PC-3 (cell line): ENCODE data around the gene CYB5D1. TPM values are rescaled to one million over a fixed set of nuclear protein-coding genes. Genes with fewer than 3 reads are reported as not detected.

ENCODE experiments used
- ATAC-seq: fragments of 200-7000 bp; cut with Tn5 transposase; 2 replicates; pipeline ENCODE4 v1.9.1; 2020; ENCODE audit warnings: mild to moderate bottlenecking, moderate library complexity
- BruUV-seq: library from RNA; stranded (reverse); fragments of 400-500 nt; replicated peaks from 2 replicates; lab custom pipeline; 2021; lab: Mats Ljungman, UMichigan
- CTCF ChIA-PET: fragments of 300-600 bp; sonication (Branson Sonifier 250); formaldehyde crosslinking; loops from one replicate; lab custom pipeline; 2022; ENCODE audit warnings: antibody characterized with exemption; lab: Charles Lee
- POLR2A ChIA-PET: fragments of 300-600 bp; sonication (Branson Sonifier 250); formaldehyde crosslinking; loops from one replicate; lab custom pipeline; 2022; ENCODE audit warnings: antibody characterized with exemption; ENCODE audit not compliant: unreplicated experiment; lab: Charles Lee
- DNase-seq: peaks from one replicate; pipeline ENCODE4 v3.0.0-alpha.2; 2015
- H2AFZ ChIP-seq: fragments of 300-600 bp; sonication (generic); 2 replicates; pipeline ENCODE4 v1.6.0; 2016; ENCODE audit warnings: antibody characterized with exemption, low read length
- H3F3A ChIP-seq: fragments of 300-600 bp; sonication (generic); one replicate; pipeline ENCODE4 v1.6.0; 2017; ENCODE audit warnings: antibody characterized with exemption, low read length, control low read depth, mild to moderate bottlenecking; ENCODE audit not compliant: unreplicated experiment
- H3K27ac ChIP-seq: fragments of 300-600 bp; sonication (generic); 2 replicates; pipeline ENCODE4 v1.5.1; 2016; ENCODE audit warnings: mild to moderate bottlenecking, low read length
- H3K27me3 ChIP-seq: fragments of 300-600 bp; sonication (generic); 2 replicates; pipeline ENCODE4 v1.6.1; 2016; ENCODE audit warnings: low read length, mixed read lengths
- H3K36me3 ChIP-seq: fragments of 300-600 bp; sonication (generic); 2 replicates; pipeline ENCODE4 v1.6.1; 2016; ENCODE audit warnings: low read depth, mixed run types, low read length, mixed read lengths
- H3K4me1 ChIP-seq: fragments of 300-600 bp; sonication (generic); 2 replicates; pipeline ENCODE4 v1.5.1; 2016; ENCODE audit warnings: low read length; ENCODE audit not compliant: insufficient read depth
- H3K4me2 ChIP-seq: fragments of 300-600 bp; sonication (generic); 2 replicates; pipeline ENCODE4 v1.6.0; 2016; ENCODE audit warnings: low read length
- H3K4me3 ChIP-seq: fragments of 300-600 bp; sonication (generic); 2 replicates; pipeline ENCODE4 v1.5.1; 2016; ENCODE audit warnings: mild to moderate bottlenecking, low read length, mixed read lengths
- H3K79me2 ChIP-seq: fragments of 300-600 bp; sonication (generic); 2 replicates; pipeline ENCODE4 v1.6.1; 2017; ENCODE audit warnings: low read length, mixed read lengths
- H3K9ac ChIP-seq: fragments of 300-600 bp; sonication (generic); 2 replicates; pipeline ENCODE4 v1.6.0; 2016; ENCODE audit warnings: mild to moderate bottlenecking, low read length
- H3K9me2 ChIP-seq: fragments of 300-600 bp; sonication (generic); replicated peaks from 2 replicates; pipeline ENCODE4 v1.6.1; 2016; ENCODE audit warnings: mixed run types, low read length, mixed read lengths
- H3K9me3 ChIP-seq: fragments of 300-600 bp; sonication (generic); 2 replicates; pipeline ENCODE4 v1.6.1; 2016; ENCODE audit warnings: low read length, mixed read lengths
- H4K20me1 ChIP-seq: fragments of 300-600 bp; sonication (generic); 2 replicates; pipeline ENCODE4 v1.6.1; 2016; ENCODE audit warnings: low read length, mixed read lengths
- EZH2 ChIP-seq: fragments of 300-600 bp; sonication (generic); IDR thresholded peaks from one replicate; pipeline ENCODE4 v1.6.1; 2017; ENCODE audit warnings: antibody characterized with exemption, mild to moderate bottlenecking, low read length; ENCODE audit not compliant: unreplicated experiment
- EZH2phosphoT487 ChIP-seq: fragments of 300-600 bp; sonication (generic); IDR thresholded peaks from 2 replicates; pipeline ENCODE4 v1.6.1; 2018; ENCODE audit warnings: mild to moderate bottlenecking, antibody characterized with exemption, low read length, borderline replicate concordance
- intact Hi-C: fragments of 100-400 bp; cut with micrococcal nuclease; formaldehyde crosslinking; loops from 2 replicates; pipeline ENCODE4 v1.9.0; 2023
- total RNA-seq: library from RNA; depleted of rRNA; stranded (reverse); fragments of >200 nt; gene quantifications from 2 replicates; pipeline ENCODE4 v1.2.3, GENCODE V29; 2014
- TF ChIP-seq, protein P1 (sequence below): fragments of 300-600 bp; sonication (generic); conservative IDR thresholded peaks from 2 replicates; pipeline ENCODE4 v1.5.1; 2017; ENCODE audit warnings: antibody characterized with exemption, low read depth, mild to moderate bottlenecking, low read length

CYB5D1 gene
- total RNA-seq, 1 experiment from 2014 or later: 23.1 TPM

DNA sequence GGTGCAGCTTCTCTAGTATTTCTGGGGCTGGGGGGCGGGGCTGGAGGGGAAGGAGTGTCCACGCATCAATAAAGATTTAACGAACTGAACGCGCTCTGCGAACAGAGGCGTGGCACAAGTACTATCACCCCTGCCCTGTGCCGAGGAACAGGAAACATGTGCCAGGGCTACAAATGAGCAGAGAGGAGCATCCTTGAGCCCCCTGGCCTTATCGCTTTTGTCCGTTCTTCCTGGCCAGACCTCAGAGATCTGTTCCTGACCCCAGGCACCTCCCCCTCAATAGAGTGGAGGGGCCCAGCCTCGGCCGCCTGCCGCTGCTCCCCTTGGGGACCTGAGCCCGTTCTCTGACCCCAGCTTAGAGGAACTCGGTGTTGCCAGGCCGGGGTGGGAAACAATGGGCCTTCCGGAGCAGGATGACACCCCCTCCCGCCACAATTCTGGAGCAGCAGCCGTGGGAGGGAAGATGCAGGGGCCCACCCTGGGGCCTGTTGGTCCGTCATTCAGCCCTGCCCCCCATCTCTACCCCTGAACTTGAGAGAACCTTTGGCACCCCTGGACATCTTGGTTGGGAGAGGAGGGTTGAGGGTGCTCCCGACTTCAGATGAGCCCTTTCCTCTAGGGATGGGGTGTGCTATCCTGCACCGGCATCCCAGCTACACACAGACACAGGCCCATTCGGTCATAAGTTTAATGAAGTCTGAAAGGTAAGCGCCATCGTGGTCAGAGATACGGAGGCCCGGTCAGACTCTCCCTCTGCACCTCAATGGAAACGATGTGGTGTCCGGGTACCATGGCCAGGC lies 1.6 kb upstream of the CYB5D1 start:
- intact Hi-C loops: loop anchor here (2.0 kb wide), 2 partner anchors 13 to 21 kb away; partner anchors contain the start of gene KDM6B
- no peak overlapping the region for H2AFZ ChIP-seq

DNA sequence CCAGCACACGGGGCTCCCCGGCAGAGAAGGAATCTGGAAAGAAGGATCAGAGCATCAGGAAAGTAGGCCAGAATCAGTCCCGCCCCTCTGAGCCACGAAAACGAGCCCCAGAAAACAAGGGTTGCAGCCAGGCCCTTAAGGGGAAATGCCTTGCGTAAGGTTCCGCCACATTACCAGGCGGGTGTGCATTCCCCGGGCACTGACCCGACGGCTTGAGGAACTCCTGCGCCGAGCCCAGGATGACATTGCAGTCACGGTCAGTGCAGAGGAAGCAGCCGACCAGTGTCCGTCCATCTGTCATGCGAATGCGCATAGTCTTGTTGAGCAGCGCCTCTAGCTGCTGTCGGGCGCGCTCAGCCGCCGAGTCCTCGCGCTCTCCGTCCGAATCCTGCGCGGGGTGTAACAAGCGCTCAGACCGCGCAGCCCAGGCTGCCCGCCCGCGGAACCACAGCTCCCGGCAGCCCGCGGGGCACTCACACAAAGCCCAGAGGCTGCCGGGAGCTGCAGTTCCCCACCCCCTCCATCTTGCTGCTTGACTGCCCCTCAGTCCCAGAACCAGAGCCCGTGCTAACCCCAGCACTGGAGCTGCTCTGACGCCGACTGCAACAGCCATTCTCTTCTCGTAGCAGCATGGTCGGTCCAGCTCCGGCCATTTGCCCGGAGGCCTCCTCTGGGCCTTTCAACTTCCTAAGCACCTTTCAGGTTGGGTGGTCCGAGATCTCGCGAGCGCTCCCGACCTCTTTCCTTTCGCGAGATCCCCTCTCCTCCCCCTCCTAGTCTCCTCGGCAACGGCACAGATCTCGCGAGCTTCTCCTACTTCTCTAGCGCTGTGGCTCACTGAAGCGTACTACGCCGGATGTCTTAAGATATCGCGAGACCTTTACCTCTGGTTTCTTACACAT lies 741 bp upstream of the CYB5D1 start, which contains the start of gene NAA38:
NAA38 (minus strand) TSS at position 749 of the 902 bp plus-strand sequence; CDS start at position 653, 96 bp downstream.
- H3K9me2 ChIP-seq: no peaks in the 10 kb centered on the region
- DNase-seq (peak; percentile 97), ATAC-seq (peak; percentile 78)
- H3K4me3 ChIP-seq: peak within 1 kb of the TSS; percentile 90
- ChIA-PET POLR2A (interaction anchor here (0.6 kb wide), 1 partner anchor 211 kb away, joined by 4 read pairs; no protein-coding TSS in a partner anchor), CTCF (interaction anchor here (0.7 to 0.9 kb wide), 3 partner anchors 32 to 113 kb away, joined by 3 to 30 read pairs (median 3); no protein-coding TSS in a partner anchor)
- peak within 1 kb of the TSS; percentile 90 for H2AFZ ChIP-seq
- H3K27me3 ChIP-seq: no peaks in the 10 kb centered on the region
- peaks cover 8% of the 10 kb centered on the region; the same call in 1 of the 2 replicates for H3K36me3 ChIP-seq
- no peaks in the 10 kb centered on the region for H4K20me1 ChIP-seq
- H3F3A ChIP-seq: no peaks in the 10 kb centered on the region
- no peaks in the 10 kb centered on the region for H3K9me3 ChIP-seq
- peaks cover 17% of the 10 kb centered on the region for H3K4me1 ChIP-seq
- intact Hi-C loops: loop anchor here (2.0 kb wide), 2 partner anchors 14 to 22 kb away; partner anchors contain the start of gene KDM6B
- peak within 1 kb of the TSS; percentile 97 for H3K4me2 ChIP-seq
- peak within 1 kb of the TSS; percentile 88 for H3K27ac ChIP-seq
- no peak for TF ChIP-seq EZH2phosphoT487
- TF ChIP-seq EZH2: no peak
- TF ChIP-seq, protein P1, sequence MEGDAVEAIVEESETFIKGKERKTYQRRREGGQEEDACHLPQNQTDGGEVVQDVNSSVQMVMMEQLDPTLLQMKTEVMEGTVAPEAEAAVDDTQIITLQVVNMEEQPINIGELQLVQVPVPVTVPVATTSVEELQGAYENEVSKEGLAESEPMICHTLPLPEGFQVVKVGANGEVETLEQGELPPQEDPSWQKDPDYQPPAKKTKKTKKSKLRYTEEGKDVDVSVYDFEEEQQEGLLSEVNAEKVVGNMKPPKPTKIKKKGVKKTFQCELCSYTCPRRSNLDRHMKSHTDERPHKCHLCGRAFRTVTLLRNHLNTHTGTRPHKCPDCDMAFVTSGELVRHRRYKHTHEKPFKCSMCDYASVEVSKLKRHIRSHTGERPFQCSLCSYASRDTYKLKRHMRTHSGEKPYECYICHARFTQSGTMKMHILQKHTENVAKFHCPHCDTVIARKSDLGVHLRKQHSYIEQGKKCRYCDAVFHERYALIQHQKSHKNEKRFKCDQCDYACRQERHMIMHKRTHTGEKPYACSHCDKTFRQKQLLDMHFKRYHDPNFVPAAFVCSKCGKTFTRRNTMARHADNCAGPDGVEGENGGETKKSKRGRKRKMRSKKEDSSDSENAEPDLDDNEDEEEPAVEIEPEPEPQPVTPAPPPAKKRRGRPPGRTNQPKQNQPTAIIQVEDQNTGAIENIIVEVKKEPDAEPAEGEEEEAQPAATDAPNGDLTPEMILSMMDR: peak; percentile 26; the same call in 1 of the 2 replicates
- peaks cover 50% of the 10 kb centered on the region for H3K79me2 ChIP-seq
- peak within 1 kb of the TSS; percentile 94 for H3K9ac ChIP-seq
- TSS peak; percentile 94 for BruUV-seq

More for the DNA sequence above, 1.6 kb upstream of the CYB5D1 start:
- CTCF ChIA-PET: interaction anchor here (0.6 kb wide), 4 partner anchors 21 to 134 kb away, joined by 3 to 4 read pairs (median 4); no protein-coding TSS in a partner anchor
- BruUV-seq: no TSS peak
- Histone ChIP-seq H3K9ac (peak overlapping the region; percentile 94), H3K27ac (peak overlapping the region; percentile 88), H3K9me3 (no peaks in the 10 kb centered on the region), H3K4me2 (peak overlapping the region; percentile 97), H3F3A (no peaks in the 10 kb centered on the region), H4K20me1 (no peaks in the 10 kb centered on the region), H3K4me3 (peak overlapping the region; percentile 90), H3K27me3 (no peaks in the 10 kb centered on the region), H3K4me1 (peaks cover 21% of the 10 kb centered on the region), H3K36me3 (peaks cover 8% of the 10 kb centered on the region; the same call in 1 of the 2 replicates), H3K79me2 (peaks cover 50% of the 10 kb centered on the region), H3K9me2 (no peaks in the 10 kb centered on the region)
- DNase-seq (peak; percentile 59), ATAC-seq (peak; percentile 12)
- TF ChIP-seq EZH2: no peak
- TF ChIP-seq, protein P1: no peak
- TF ChIP-seq EZH2phosphoT487: no peak
- POLR2A ChIA-PET: interaction anchor here (0.6 kb wide), 3 partner anchors 121 to 334 kb away, joined by 4 to 17 read pairs (median 11); no protein-coding TSS in a partner anchor
